Measurements from ENCODE around the gene LRRFIP2.

The LRRFIP2 gene

GRCh38 chr3:37118163-37118562 is 56.2 kb downstream of the LRRFIP2 start:
- DNase-seq (ENCODE audit: low read depth in 2 of 2, low spot score in 1 of 2): no peak

GRCh38 chr3:37117548-37117947 is 56.8 kb downstream of the LRRFIP2 start:
- no peak for DNase-seq (ENCODE audit: low read depth in 2 of 2, low spot score in 1 of 2)

GRCh38 chr3:37116998-37117397 is 57.4 kb downstream of the LRRFIP2 start:
- no peak for DNase-seq (ENCODE audit: low read depth in 2 of 2, low spot score in 1 of 2)

- no peak for DNase-seq (ENCODE audit: low read depth in 2 of 2, low spot score in 1 of 2)
These were observed 58.9 kb downstream of the LRRFIP2 start for GRCh38 chr3:37115446-37115845.

- DNase-seq (ENCODE audit: low read depth in 2 of 2, low spot score in 1 of 2): no peak
These were observed 59.9 kb downstream of the LRRFIP2 start for GRCh38 chr3:37114251-37115145.

- no peak for DNase-seq (ENCODE audit: low read depth in 2 of 2, low spot score in 1 of 2)
These were observed 61.4 kb downstream of the LRRFIP2 start for GRCh38 chr3:37112987-37113386.

- DNase-seq (ENCODE audit: low read depth in 2 of 2, low spot score in 1 of 2): no peak
These were observed 63.2 kb downstream of the LRRFIP2 start for GRCh38 chr3:37111199-37111598.

GRCh38 chr3:37107846-37108245 is 66.5 kb downstream of the LRRFIP2 start:
- DNase-seq (ENCODE audit: low read depth in 2 of 2, low spot score in 1 of 2): no peak

- no peak for DNase-seq (ENCODE audit: low read depth in 2 of 2, low spot score in 1 of 2)
These were observed 71.1 kb downstream of the LRRFIP2 start for GRCh38 chr3:37103103-37103808.

GRCh38 chr3:37100411-37100810 is 74.0 kb downstream of the LRRFIP2 start:
- no peak for DNase-seq (ENCODE audit: low read depth in 2 of 2, low spot score in 1 of 2)

- DNase-seq (ENCODE audit: low read depth in 2 of 2, low spot score in 1 of 2): no peak
These were observed 74.9 kb downstream of the LRRFIP2 start for GRCh38 chr3:37099469-37099868.

- no peak for DNase-seq (ENCODE audit: low read depth in 2 of 2, low spot score in 1 of 2)
These were observed 75.5 kb downstream of the LRRFIP2 start for GRCh38 chr3:37098884-37099283.

- no peak for DNase-seq (ENCODE audit: low read depth in 2 of 2, low spot score in 1 of 2)
These were observed 76.6 kb downstream of the LRRFIP2 start for GRCh38 chr3:37097776-37098175.

GRCh38 chr3:37096975-37097374 is 77.4 kb downstream of the LRRFIP2 start:
- no peak for DNase-seq (ENCODE audit: low read depth in 2 of 2, low spot score in 1 of 2)

- DNase-seq (ENCODE audit: low read depth in 2 of 2, low spot score in 1 of 2): no peak
These were observed 78.1 kb downstream of the LRRFIP2 start for GRCh38 chr3:37096288-37096687.

GRCh38 chr3:37094636-37095035 is 79.7 kb downstream of the LRRFIP2 start:
- no peak for DNase-seq (ENCODE audit: low read depth in 2 of 2, low spot score in 1 of 2)

GRCh38 chr3:37093481-37093880 is 80.9 kb downstream of the LRRFIP2 start:
- DNase-seq (ENCODE audit: low read depth in 2 of 2, low spot score in 1 of 2): no peak

GRCh38 chr3:37092484-37092883 is 81.9 kb downstream of the LRRFIP2 start:
- no peak for DNase-seq (ENCODE audit: low read depth in 2 of 2, low spot score in 1 of 2)

- DNase-seq (ENCODE audit: low read depth in 2 of 2, low spot score in 1 of 2): no peak
These were observed 86.5 kb downstream of the LRRFIP2 start for GRCh38 chr3:37087870-37088269.

GRCh38 chr3:37086918-37087317 is 87.5 kb downstream of the LRRFIP2 start:
- DNase-seq (ENCODE audit: low read depth in 2 of 2, low spot score in 1 of 2): no peak

- no peak for DNase-seq (ENCODE audit: low read depth in 2 of 2, low spot score in 1 of 2)
These were observed 92.1 kb downstream of the LRRFIP2 start for GRCh38 chr3:37082317-37082716.

- DNase-seq (ENCODE audit: low read depth in 2 of 2, low spot score in 1 of 2): no peak
These were observed 98.4 kb downstream of the LRRFIP2 start for GRCh38 chr3:37075955-37076354.
